ENCODE data around the gene AGTRAP. TPM values are rescaled to one million over a fixed set of nuclear protein-coding genes. Genes with fewer than 3 reads are reported as not detected.

The AGTRAP gene, protein sequence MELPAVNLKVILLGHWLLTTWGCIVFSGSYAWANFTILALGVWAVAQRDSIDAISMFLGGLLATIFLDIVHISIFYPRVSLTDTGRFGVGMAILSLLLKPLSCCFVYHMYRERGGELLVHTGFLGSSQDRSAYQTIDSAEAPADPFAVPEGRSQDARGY
- 1.8 and 1.9 TPM in 2 replicates for polyA plus RNA-seq

DNA sequence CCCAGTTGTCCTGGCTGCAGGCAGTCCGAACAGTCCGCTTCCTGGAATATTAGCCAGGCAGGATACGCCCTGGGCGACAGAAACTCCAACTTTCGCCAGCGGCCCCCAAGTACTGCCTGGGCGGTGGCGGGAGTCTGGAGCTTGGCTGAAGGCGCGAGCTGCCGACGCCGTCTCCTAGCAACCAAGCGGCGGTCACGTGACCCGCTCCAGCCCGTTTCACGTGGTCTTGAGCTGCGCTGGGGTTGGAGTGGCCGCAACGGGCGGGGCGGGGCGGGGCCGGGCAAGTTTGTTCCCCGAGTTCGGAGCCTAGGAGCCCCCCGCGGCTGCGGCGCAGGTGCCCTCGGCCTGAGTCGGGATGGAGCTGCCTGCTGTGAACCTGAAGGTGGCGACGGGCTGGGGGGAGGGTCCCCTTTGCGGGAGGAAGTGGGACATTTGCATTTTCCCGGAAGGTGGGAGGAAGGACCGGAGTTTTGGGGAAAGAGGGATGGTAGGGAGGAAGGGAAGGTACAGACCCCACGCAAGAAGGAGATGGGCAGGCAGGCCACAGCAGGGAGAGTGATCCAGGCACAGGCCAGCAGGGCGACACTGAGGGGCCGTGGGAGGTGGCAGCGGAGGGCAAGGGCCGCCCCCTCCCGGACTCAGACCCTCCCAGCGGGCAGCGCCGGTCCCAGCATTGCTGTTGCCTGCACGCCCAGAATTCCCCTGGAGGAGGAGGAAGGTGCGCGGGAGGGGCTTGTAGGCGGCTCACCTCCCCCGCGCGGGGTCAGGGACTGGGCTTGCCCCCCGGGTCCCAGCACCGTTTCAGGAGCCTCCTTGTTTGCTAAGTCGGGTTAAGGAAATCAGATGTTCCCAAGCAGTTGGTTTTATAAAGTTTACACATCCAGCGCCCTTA is at the start of gene AGTRAP:
Gene AGTRAP, plus strand, starts transcription at position 283 of the 892 bp plus-strand sequence. Its CDS starts 73 bp downstream, at position 356.

DNA sequence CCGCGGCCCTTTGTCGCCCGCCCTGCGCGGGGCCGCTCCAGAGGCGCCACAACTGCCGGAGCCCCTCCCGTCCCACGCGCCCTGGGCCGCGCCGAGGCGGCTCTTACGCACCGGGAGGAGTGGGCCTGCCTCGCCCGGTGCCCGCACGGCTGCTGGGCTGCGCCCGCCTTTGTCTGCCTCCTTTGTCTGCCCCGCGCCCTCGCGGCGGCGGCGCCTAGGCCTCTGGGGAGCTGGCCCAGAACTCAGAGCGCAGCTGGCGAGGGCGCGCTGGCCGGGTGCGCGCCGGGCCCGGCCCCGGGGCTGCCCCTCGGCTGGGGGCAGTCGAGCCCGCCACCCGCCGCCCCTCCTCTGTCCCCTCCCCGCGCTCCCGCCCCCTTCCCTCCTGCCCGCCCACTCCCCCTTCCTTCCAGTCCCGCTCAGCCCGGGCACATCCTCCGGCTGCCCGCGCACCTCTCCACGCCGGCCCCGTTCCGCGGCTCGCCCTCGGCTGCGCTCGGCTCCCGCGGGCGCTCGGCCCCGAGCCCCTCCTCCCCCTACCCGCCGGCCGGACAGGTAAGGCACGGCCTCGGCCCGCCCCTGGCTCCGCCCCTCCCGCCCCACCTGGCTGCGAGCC is 44.5 kb upstream of the AGTRAP start, which contains the start of gene DRAXIN:
Gene DRAXIN, plus strand, starts transcription at position 409 of the 613 bp plus-strand sequence. CDS start 14,549 bp downstream, outside the sequence.

DNA sequence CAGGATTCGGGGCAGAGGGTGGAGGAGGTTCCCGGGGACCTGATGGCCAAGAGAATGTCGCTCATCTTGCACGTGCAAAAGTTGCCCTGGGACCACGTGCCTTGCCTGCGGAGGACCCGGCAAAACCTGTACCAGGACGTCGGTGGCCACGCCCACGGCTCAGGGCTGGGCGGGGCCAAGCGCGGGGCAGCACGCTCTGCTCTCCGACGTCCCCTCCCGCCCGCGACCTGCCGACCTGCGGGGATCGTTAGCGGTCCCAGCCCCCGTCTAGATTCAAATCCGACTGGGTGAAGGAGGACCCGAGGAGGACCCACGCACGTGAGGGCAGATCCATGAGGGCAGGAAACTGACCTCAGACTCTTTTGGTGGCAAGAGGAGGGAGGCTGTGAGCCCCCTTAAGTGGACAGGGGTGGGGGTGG is 26.1 kb downstream of the AGTRAP start, which contains the start of gene C1orf167:
Gene C1orf167, plus strand, starts transcription at position 206 of the 419 bp plus-strand sequence. CDS start 2,208 bp downstream, outside the sequence.

Other genes with a start within 250 kb of the AGTRAP start
- gene FBXO2, start 81.7 kb upstream of the AGTRAP start, polyA plus RNA-seq = 19.1 and 20.4 TPM in 2 replicates
- gene FBXO44, start 81.3 kb upstream of the AGTRAP start, polyA plus RNA-seq = 11.0 and 17.4 TPM in 2 replicates
- 2.0 and 2.2 TPM in 2 replicates for gene FBXO6, start 71.9 kb upstream of the AGTRAP start, polyA plus RNA-seq
- gene MAD2L2, start 55.0 kb upstream of the AGTRAP start, polyA plus RNA-seq = 6.3 and 13.7 TPM in 2 replicates
- gene DRAXIN, start 44.4 kb upstream of the AGTRAP start, polyA plus RNA-seq = not detected in 2 replicates
- gene C1orf167, start 26.1 kb downstream of the AGTRAP start, polyA plus RNA-seq = not detected in 2 replicates
- 0.34 and 0.98 TPM in 2 replicates for gene MTHFR, start 69.8 kb downstream of the AGTRAP start, polyA plus RNA-seq
- gene CLCN6, start 70.1 kb downstream of the AGTRAP start, polyA plus RNA-seq = 10.5 and 11.9 TPM in 2 replicates
- 1.8 TPM in 1 of 2 replicates, not detected in the other for gene NPPA, start 111.6 kb downstream of the AGTRAP start, polyA plus RNA-seq
- 1.8 TPM in 1 of 2 replicates, not detected in the other for gene NPPB, start 122.8 kb downstream of the AGTRAP start, polyA plus RNA-seq
- gene KIAA2013, start 190.3 kb downstream of the AGTRAP start, polyA plus RNA-seq = 2.0 and 7.0 TPM in 2 replicates
- 12.0 and 21.7 TPM in 2 replicates for gene PLOD1, start 198.6 kb downstream of the AGTRAP start, polyA plus RNA-seq
- gene MFN2, start 244.3 kb downstream of the AGTRAP start, polyA plus RNA-seq = 16.6 and 16.8 TPM in 2 replicates

Data from Purkinje cell (primary cell).